HG02885 (cell line): ENCODE results near the gene SMAP2.

Source experiments
- ATAC-seq: cut with Tn5 transposase; IDR thresholded peaks from one replicate; pipeline ENCODE4 v1.9.1; 2021; ENCODE audit warnings: mild to moderate bottlenecking; ENCODE audit not compliant: unreplicated experiment, poor library complexity

The SMAP2 gene

GRCh38 chr1:40413527-40414252, 40.2 kb downstream of the SMAP2 start:
- no peak for ATAC-seq

GRCh38 chr1:40414331-40414730, 40.8 kb downstream of the SMAP2 start:
- no peak for ATAC-seq

GRCh38 chr1:40416709-40417108, 43.2 kb downstream of the SMAP2 start:
- no peak for ATAC-seq

GRCh38 chr1:40421431-40422384, 48.2 kb downstream of the SMAP2 start:
- ATAC-seq = no peak

GRCh38 chr1:40422630-40423263, 49.2 kb downstream of the SMAP2 start:
- no peak for ATAC-seq

GRCh38 chr1:40423264-40423642, 49.7 kb downstream of the SMAP2 start:
- no peak for ATAC-seq

GRCh38 chr1:40423951-40424618, 50.6 kb downstream of the SMAP2 start:
- ATAC-seq = no peak

- ATAC-seq = no peak
Measured at GRCh38 chr1:40425198-40425597, 51.7 kb downstream of the SMAP2 start.

GRCh38 chr1:40431385-40431784, 57.9 kb downstream of the SMAP2 start:
- no peak for ATAC-seq

- no peak for ATAC-seq
Measured at GRCh38 chr1:40432644-40433390, 59.3 kb downstream of the SMAP2 start.

- ATAC-seq = no peak
Measured at GRCh38 chr1:40435471-40435870, 61.9 kb downstream of the SMAP2 start.

- no peak for ATAC-seq
Measured at GRCh38 chr1:40435876-40436275, 62.3 kb downstream of the SMAP2 start.

GRCh38 chr1:40438391-40439015, 65.0 kb downstream of the SMAP2 start:
- ATAC-seq = no peak

GRCh38 chr1:40439247-40439646, 65.7 kb downstream of the SMAP2 start:
- ATAC-seq = no peak

GRCh38 chr1:40449684-40450494, 76.4 kb downstream of the SMAP2 start, which contains the start of gene ZFP69B:
Gene ZFP69B (plus strand): TSS chr1:40450476. CDS start chr1:40450962, 486 bp downstream.
- peak; percentile 90 for ATAC-seq

- peak; percentile 47 for ATAC-seq
Measured at GRCh38 chr1:40450495-40451237, 77.1 kb downstream of the SMAP2 start.

- ATAC-seq = no peak
Measured at GRCh38 chr1:40451238-40451585, 77.7 kb downstream of the SMAP2 start.

- no peak for ATAC-seq
Measured at GRCh38 chr1:40454873-40455272, 81.3 kb downstream of the SMAP2 start.
